ENCODE measurements around the gene CCDC3.

Gene CCDC3

DNA sequence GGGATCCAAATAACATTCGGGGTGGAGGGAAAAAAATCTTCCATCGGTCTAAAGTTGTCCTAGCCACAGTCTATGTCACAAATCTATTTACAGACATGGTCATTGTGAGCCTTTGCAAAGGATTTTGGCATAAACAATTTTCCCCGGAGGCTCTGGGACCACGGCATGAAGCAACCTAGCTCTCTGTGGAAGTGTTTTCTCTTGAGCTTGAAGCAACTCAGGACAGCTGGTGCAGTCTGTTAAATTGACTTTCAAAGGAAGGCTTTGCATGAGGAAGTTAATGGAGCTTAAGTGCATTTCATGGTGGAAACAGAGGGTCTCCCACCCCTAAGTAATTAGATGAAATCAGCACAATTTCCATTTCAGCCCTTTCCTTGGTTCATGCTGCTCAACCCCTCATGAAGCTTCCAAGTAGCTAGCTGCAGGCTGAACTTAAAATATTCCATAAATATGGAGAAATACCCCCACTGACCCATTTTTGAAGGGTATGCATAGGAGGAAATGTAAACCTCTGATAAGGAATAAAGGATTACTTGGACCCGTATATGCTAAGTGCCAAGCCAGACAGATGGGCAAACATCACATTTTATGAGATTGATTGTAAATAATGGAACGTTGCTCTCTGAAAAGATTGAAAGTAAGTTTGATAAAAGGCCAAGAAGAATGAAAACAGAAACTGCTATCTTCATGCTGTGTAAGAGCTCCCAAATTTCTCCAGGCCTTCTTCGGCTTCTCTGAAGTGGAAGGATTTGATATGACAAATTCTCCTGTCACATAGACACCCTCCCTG is 39.9 kb downstream of the CCDC3 start:
- DNase-seq (ENCODE audit: low read depth), result no peak

DNA sequence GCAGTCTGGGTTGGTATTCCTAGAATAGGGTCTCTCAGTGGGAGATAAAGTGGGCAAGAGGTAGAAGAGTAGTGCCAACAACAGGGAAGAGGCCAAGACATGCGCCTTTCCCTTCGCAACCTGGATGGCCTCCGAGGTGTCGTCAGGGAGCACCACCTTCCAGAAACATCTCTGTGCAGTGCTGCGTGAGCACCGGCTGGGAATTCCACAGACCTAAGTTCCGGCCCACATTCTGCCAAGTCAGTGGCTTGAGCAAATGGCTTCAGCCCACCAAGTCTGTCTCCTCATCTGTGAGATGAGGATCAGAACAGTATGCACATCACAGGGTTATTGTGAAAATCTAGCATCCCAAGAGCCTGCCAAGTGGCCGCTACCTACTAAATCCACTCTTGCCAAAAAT is 40.6 kb downstream of the CCDC3 start:
- DNase-seq (ENCODE audit: low read depth), result no peak

GRCh38 chr10:12960334-12960898 is 41.1 kb downstream of the CCDC3 start:
- DNase-seq (ENCODE audit: low read depth), result no peak

- DNase-seq (ENCODE audit: low read depth), result no peak
These were observed 42.9 kb downstream of the CCDC3 start for GRCh38 chr10:12958546-12959110.

DNA sequence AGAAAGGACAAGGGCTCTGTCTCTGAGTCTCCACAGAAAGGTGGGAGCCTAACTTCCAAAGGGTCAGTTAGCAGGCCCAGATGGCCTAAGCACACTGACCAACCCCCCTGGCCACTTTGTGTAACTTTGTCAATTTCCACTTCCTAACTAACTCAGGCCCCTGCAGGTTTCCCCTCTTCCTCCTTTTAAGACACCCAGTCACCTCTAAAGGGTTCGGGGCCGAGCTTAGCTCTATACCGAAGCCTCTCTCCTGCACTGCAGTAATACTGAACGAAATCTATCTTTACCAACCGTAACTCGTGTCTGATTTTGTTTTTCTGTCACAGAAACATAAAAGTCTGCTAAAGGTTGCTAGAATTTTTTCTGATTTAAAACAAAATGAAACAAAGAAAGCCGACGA is 44.4 kb downstream of the CCDC3 start:
- no peak for DNase-seq (ENCODE audit: low read depth)

DNA sequence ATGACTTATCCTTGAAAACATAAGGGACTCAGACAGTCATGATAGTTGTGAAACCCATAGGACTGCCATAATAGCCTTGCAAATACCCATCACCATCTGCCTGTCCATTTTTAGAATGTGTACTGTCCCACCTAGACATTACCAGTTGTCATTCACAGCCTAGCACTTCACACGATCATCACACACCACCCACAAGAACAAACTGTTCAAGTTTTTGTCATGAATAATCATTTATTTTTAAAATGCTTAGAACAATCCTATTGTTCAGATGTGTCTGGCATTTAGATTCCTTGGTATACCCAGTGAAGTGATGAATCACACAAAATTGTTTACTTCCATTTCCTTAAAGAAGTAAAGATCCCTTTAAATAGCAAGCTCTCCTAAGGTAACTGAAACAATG is 46.6 kb downstream of the CCDC3 start:
- DNase-seq (ENCODE audit: low read depth), result no peak

DNA sequence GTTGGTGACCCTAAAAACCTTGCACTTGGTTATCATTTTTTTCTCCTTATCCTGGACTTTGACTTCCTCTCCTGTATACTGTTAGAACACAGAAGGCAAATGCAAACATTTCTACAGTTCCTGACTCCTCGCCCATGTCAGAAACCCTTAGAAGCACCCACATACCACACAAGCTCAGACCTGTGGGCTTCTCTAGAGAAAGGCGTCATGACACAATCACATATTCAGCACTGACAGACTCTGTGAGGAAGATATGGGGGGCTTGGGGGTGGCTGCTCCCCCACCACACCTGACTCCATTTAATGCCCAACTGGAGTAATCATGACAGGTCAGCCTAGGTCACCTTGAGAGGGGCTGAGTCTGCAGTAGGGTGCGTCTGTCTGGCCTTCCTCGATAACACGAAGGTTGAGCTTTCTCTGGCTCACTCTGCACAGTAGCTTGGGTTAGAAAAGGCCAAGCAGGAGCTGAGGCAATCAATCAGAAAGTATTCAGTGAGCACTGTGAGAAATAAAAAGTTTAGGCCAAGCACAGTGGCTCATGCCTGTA is 50.9 kb downstream of the CCDC3 start:
- no peak for DNase-seq (ENCODE audit: low read depth)

DNA sequence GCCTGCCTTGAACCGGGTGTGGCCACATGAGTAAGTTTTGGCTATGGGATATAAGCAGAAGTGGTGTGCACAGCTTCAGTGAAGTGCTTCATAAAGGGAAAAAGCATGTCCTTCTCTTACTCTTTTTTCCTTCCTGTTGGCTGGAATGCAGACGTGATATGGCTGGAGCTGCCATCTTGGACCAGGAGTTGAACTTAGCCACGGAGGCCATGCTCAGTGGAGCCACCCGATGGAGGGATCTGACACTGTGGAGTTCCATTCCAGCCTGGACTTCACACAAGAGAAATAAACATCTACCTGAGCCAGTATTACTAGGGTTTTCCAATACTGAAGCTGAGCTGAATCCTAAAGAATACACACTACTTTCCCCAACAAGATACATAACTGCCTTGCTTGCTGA is 52.3 kb downstream of the CCDC3 start:
- DNase-seq (ENCODE audit: low read depth), result no peak

- no peak for DNase-seq (ENCODE audit: low read depth)
These were observed 53.8 kb downstream of the CCDC3 start for GRCh38 chr10:12947741-12948140.

DNA sequence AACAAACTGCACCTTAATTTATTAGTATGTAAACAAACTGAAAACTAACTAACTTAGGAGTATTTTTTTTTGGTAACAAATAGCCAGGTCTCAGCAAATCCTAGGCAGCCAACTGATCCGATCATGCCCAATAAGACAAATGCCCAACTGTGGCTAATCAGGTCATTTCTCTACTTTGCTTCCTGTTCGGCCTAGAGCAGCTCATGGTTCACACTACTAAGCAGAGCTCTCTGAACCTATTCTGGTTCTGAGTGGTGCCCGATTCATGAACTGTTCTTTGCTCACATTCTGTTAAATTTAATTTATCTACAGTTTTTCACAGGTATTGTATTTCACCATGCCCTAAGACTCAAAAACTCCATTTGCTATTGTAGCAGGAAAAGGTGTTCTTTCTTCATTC is 55.1 kb downstream of the CCDC3 start:
- no peak for DNase-seq (ENCODE audit: low read depth)

DNA sequence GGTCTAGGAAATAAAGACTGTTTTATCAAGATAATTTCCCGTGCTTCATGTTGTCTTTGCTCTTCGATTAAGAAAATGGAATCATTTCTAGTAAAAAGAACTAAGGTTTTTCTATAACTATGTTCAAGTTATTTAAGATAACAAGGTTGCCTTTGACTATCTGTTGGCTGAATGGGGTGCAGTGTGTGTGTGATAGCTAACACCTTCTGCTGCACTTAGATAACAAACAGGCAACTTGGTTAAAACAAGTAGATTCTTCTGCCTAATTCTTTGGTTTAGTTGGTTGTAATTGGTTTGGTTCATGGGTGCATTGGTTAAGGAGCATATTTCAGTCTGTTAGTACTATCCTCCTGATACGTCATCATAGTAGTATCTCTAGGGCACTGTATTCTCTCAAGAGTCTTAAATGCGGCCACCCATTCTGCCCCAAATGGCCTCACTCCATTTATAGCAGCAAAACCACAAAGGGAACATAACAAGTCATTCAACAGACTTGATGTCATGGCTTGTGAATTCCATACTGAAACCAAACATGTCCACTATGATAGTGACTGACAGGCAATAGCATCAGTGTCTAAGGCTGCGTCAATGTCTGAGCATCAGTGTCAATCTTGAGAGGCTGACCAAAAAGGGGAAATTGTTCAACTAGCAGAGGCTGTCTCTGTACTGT is 55.7 kb downstream of the CCDC3 start:
- DNase-seq (ENCODE audit: low read depth), result no peak

DNA sequence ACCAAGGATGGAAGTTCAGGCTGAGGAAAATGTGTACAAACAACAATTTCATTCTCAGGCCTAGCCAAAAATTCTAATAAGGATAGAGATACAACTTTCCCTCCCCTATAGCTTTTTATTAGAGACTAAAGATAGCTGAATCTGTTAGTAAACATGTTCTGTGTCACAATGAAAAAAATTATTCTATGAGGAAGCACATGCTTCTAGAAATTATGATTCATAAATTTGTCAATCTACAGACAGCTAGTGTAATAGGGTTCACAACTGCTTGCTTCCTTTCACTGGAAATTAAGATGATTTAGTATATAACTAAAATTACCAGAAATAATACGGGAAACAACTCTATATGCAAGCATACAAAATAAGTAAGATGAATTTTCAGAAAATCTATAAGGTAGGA is 56.6 kb downstream of the CCDC3 start:
- no peak for DNase-seq (ENCODE audit: low read depth)

GRCh38 chr10:12943425-12943824 is 58.1 kb downstream of the CCDC3 start:
- no peak for DNase-seq (ENCODE audit: low read depth)

- no peak for DNase-seq (ENCODE audit: low read depth)
These were observed 59.5 kb downstream of the CCDC3 start for GRCh38 chr10:12941966-12942365.

GRCh38 chr10:12940791-12941190 is 60.7 kb downstream of the CCDC3 start:
- no peak for DNase-seq (ENCODE audit: low read depth)

- DNase-seq (ENCODE audit: low read depth), result no peak
These were observed 63.2 kb downstream of the CCDC3 start for GRCh38 chr10:12938271-12938670.

DNA sequence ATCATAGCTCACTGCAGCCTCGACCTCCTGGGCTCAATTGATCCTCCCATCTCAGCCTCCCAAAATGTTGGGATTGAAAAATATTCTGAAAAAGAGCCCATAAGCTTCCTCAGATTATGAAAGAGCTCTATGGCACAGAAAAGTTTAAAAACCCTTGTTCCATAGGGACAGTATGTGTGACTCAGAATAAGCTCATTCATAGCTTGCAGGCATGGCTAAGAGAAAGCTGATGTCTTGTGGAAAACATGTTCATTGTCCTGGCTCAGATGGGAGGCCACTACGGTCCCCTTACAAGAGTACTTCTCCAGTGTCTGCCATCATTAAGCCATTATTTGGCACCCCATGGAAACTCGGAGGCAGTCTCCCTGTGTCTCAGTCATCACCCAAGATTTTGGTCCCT is 64.0 kb downstream of the CCDC3 start:
- DNase-seq (ENCODE audit: low read depth), result no peak

GRCh38 chr10:12934777-12935176 is 66.7 kb downstream of the CCDC3 start:
- DNase-seq (ENCODE audit: low read depth), result no peak

DNA sequence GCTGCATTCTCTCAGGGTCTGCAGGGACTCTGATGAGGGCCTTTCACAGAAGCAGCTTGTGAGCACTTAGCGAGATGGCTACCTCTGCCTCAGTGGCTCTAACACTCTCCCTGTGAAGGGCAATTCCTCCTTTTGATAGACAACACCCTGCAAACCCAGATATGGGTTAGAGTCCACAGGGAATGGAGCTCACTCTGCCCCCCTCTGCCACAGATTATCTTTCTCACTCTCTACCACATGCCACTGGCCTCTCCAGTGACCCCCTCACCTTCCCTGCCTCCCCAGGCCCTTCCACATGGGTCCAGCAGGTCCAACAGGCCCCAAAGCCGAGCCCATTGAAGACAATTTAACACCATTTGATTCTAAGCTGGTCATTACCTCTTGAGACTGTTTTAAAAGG is 72.1 kb downstream of the CCDC3 start:
- no peak for DNase-seq (ENCODE audit: low read depth)

DNA sequence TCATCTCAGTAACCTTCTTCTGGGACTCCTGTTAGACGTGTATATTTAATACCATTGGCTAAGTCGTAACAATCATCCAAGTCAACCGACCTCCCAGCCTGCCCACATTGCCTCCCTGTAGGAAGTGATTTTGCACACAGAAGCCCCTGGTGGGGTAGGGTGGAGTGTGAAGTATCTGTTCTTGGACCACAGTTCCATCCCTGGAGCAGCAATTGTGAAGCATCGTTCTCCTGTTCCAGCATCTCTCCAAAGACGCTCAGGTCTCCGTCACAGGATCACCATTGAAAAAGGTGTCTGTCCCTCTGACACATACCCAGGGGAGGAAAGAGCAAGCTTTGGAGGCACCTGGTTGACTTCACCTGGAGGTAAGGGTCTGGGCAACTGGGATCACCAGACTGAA is 72.9 kb downstream of the CCDC3 start:
- no peak for DNase-seq (ENCODE audit: low read depth)

- no peak for DNase-seq (ENCODE audit: low read depth)
These were observed 73.6 kb downstream of the CCDC3 start for GRCh38 chr10:12927896-12928295.

- DNase-seq (ENCODE audit: low read depth), result no peak
These were observed 75.7 kb downstream of the CCDC3 start for GRCh38 chr10:12925845-12926244.

DNA sequence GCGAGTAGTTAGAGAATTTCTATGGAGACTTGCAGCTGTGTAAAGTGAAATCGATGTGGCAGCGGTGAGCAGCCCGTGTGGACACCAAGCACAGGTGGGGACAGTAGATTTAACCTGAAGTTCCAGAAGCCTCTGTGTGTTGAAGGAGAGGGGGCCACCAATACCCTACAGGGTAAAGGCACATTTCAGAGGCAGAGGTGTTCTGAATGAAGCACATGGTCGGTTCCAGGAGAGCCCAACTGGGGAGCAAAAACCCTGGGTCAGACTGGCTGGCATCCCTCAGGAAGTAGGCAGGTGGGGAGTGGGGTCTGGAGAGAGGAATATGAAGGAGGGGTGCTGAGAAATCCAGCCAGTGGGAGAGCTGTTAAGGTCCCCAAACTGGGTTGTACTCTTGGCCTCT is 76.6 kb downstream of the CCDC3 start:
- no peak for DNase-seq (ENCODE audit: low read depth)

Data from activated T-helper 1 cell treated with Interleukin-2 at 50 U/mL for 16 hours (primary cell).